GM23338 (cell line): Measurements from ENCODE around the gene APOL3. TPM values are rescaled to one million over a fixed set of nuclear protein-coding genes. Genes with fewer than 3 reads are reported as not detected.

ENCODE experiments used
- ATAC-seq: fragments of 200-7000 bp; cut with Tn5 transposase; 3 replicates; pipeline ENCODE4 v1.9.1; 2020
- DNase-seq: peaks from one replicate; pipeline ENCODE4 v3.0.0-alpha.2; 2015; ENCODE audit warnings: low spot score
- H2AFZ ChIP-seq: fragments of 200-600 bp; sonication (generic); 2 replicates; pipeline ENCODE4 v1.8.0; 2016; ENCODE audit warnings: antibody characterized with exemption, mild to moderate bottlenecking, moderate library complexity
- H3F3A ChIP-seq: fragments of 200-600 bp; sonication (generic); replicated peaks from 2 replicates; pipeline ENCODE4 v1.8.0; 2017; ENCODE audit warnings: antibody characterized with exemption, mixed run types, low read depth
- H3K27ac ChIP-seq: fragments of 200-600 bp; sonication (generic); 2 replicates; pipeline ENCODE4 v1.6.1; 2016; ENCODE audit warnings: low read depth
- H3K27me3 ChIP-seq: fragments of 200-600 bp; sonication (generic); 2 replicates; pipeline ENCODE4 v1.8.0; 2016; ENCODE audit warnings: mild to moderate bottlenecking, mixed run types, moderate library complexity; ENCODE audit not compliant: insufficient read depth
- H3K36me3 ChIP-seq: fragments of 200-600 bp; sonication (generic); 2 replicates; pipeline ENCODE4 v1.8.0; 2016; ENCODE audit warnings: mild to moderate bottlenecking; ENCODE audit not compliant: insufficient read depth
- H3K4me1 ChIP-seq: fragments of 200-600 bp; sonication (generic); 2 replicates; pipeline ENCODE4 v1.8.0; 2016; ENCODE audit warnings: mild to moderate bottlenecking, moderate library complexity; ENCODE audit not compliant: insufficient read depth
- H3K4me2 ChIP-seq: fragments of 200-600 bp; sonication (generic); 2 replicates; pipeline ENCODE4 v1.7.1; 2017; ENCODE audit warnings: mixed run types
- H3K4me3 ChIP-seq: fragments of 200-600 bp; sonication (generic); 2 replicates; pipeline ENCODE4 v1.6.1; 2016; ENCODE audit warnings: mixed run types
- H3K79me2 ChIP-seq: fragments of 200-600 bp; sonication (generic); replicated peaks from 2 replicates; pipeline ENCODE4 v1.8.0; 2017; ENCODE audit warnings: mild to moderate bottlenecking; ENCODE audit not compliant: insufficient read depth
- H3K9me2 ChIP-seq: fragments of 200-600 bp; sonication (generic); 2 replicates; pipeline ENCODE4 v1.8.0; 2017; ENCODE audit not compliant: insufficient read depth
- H4K20me1 ChIP-seq: fragments of 200-600 bp; sonication (generic); replicated peaks from 2 replicates; pipeline ENCODE4 v1.8.0; 2017; ENCODE audit warnings: mild to moderate bottlenecking; ENCODE audit not compliant: insufficient read depth
- H3K27ac Mint-ChIP-seq: 2 replicates; pipeline ENCODE4 v1.8.0; 2020; ENCODE audit warnings: inconsistent platforms, mild to moderate bottlenecking, moderate library complexity, mixed read lengths
- H3K27me3 Mint-ChIP-seq: 3 replicates; pipeline ENCODE4 v1.8.0; 2022; ENCODE audit warnings: low read depth, mild to moderate bottlenecking, moderate library complexity, mixed read lengths, inconsistent platforms; ENCODE audit not compliant: insufficient read depth, poor library complexity
- H3K36me3 Mint-ChIP-seq: 3 replicates; pipeline ENCODE4 v1.8.0; 2021; ENCODE audit warnings: low read depth, mild to moderate bottlenecking, inconsistent platforms, moderate library complexity, mixed read lengths
- H3K4me1 Mint-ChIP-seq: 3 replicates; pipeline ENCODE4 v1.8.0; 2020; ENCODE audit warnings: mild to moderate bottlenecking, inconsistent platforms, mixed read lengths
- H3K4me3 Mint-ChIP-seq: 3 replicates; pipeline ENCODE4 v1.8.0; 2021; ENCODE audit warnings: moderate library complexity, mild to moderate bottlenecking, inconsistent platforms, mixed read lengths
- H3K9me3 Mint-ChIP-seq: 3 replicates; pipeline ENCODE4 v1.8.0; 2020; ENCODE audit warnings: moderate library complexity, mild to moderate bottlenecking, inconsistent platforms, mixed read lengths
- CREB1 ChIP-seq: fragments of 250-450 bp; sonication (Bioruptor Pico); IDR thresholded peaks from 2 replicates; pipeline ENCODE4 v1.5.0; 2020; ENCODE audit warnings: low read depth, mild to moderate bottlenecking, moderate library complexity
- EZH2 ChIP-seq: fragments of 200-600 bp; sonication (generic); IDR thresholded peaks from one replicate; pipeline ENCODE4 v1.8.0; 2017; ENCODE audit warnings: antibody characterized with exemption, mild to moderate bottlenecking, low read depth; ENCODE audit not compliant: unreplicated experiment
- POLR2AphosphoS5 ChIP-seq: IDR thresholded peaks from 2 replicates; pipeline ENCODE4 v1.6.1; 2016; ENCODE audit warnings: antibody characterized with exemption, low read depth
- STAT1 ChIP-seq: IDR thresholded peaks from one replicate; pipeline ENCODE4 v1.6.1; 2016; ENCODE audit warnings: antibody characterized with exemption; ENCODE audit not compliant: unreplicated experiment
- ZNF114 ChIP-seq: fragments of 250-450 bp; sonication (Bioruptor Pico); IDR thresholded peaks from 2 replicates; pipeline ENCODE4 v1.5.0; 2020; ENCODE audit warnings: mild to moderate bottlenecking, moderate library complexity
- ZNF331 ChIP-seq: fragments of 250-450 bp; sonication (Bioruptor Pico); IDR thresholded peaks from 2 replicates; pipeline ENCODE4 v1.5.0; 2020; ENCODE audit warnings: low read depth, mild to moderate bottlenecking, moderate library complexity
- polyA plus RNA-seq: library from polyadenylated mRNA; unstranded; fragments of >200 nt; fragmentation: Nextera tagmentation; extraction: Ambion mirVana; gene quantifications from 2 replicates; pipeline ENCODE4 v1.2.1, GENCODE V29; 2016
- total RNA-seq: library from RNA; depleted of rRNA; stranded (reverse); fragments of >200 nt; shearing (Covaris generic); gene quantifications from 2 replicates; pipeline ENCODE4 v1.2.3, GENCODE V29; 2014
- TF ChIP-seq, protein P1 (sequence below): IDR thresholded peaks from 2 replicates; pipeline ENCODE4 v1.6.1; 2016; ENCODE audit warnings: antibody characterized with exemption
- TF ChIP-seq, protein P2 (sequence below): IDR thresholded peaks from one replicate; pipeline ENCODE4 v1.6.1; 2018; ENCODE audit warnings: antibody characterized with exemption; ENCODE audit not compliant: unreplicated experiment
- TF ChIP-seq, protein P3 (sequence below), 2 experiments: fragments of 200-600 bp in 1 of 2; sonication (generic) in 1 of 2; conservative IDR thresholded peaks; 2 replicates each; pipeline versions ENCODE4 v1.5.1 to v1.6.1; 2016 to 2017; ENCODE audit warnings: antibody characterized with exemption in 2 of 2, low read depth in 2 of 2, mild to moderate bottlenecking in 2 of 2, moderate library complexity in 1 of 2

The APOL3 gene
- total and polyA plus RNA-seq, 2 experiments from 2014 or later = not detected

DNA sequence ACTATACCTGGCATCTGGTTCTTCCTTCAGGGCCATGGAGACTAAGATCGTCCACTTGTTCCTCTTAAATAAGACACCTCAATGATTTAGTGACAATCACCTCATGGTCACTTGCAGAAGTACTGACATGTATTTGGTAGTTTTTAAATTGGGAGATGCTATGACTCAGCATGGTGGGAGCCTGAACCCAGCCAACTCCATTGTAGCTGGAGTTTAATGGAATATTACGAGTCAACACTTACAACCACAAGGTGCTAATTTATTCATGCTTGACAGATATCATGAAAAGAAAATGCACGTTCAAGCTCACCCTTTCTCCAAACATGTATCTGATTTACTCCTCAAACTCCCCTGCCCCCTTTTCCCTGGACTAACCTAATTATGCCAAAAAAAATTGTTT lies 16.6 kb upstream of the APOL3 start (continued):
- TF ChIP-seq STAT1 = no peak
- TF ChIP-seq, protein P1, sequence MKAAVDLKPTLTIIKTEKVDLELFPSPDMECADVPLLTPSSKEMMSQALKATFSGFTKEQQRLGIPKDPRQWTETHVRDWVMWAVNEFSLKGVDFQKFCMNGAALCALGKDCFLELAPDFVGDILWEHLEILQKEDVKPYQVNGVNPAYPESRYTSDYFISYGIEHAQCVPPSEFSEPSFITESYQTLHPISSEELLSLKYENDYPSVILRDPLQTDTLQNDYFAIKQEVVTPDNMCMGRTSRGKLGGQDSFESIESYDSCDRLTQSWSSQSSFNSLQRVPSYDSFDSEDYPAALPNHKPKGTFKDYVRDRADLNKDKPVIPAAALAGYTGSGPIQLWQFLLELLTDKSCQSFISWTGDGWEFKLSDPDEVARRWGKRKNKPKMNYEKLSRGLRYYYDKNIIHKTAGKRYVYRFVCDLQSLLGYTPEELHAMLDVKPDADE = no peak
- no peak for TF ChIP-seq ZNF331 (CRISPR knock-in tag)
- TF ChIP-seq, protein P2, sequence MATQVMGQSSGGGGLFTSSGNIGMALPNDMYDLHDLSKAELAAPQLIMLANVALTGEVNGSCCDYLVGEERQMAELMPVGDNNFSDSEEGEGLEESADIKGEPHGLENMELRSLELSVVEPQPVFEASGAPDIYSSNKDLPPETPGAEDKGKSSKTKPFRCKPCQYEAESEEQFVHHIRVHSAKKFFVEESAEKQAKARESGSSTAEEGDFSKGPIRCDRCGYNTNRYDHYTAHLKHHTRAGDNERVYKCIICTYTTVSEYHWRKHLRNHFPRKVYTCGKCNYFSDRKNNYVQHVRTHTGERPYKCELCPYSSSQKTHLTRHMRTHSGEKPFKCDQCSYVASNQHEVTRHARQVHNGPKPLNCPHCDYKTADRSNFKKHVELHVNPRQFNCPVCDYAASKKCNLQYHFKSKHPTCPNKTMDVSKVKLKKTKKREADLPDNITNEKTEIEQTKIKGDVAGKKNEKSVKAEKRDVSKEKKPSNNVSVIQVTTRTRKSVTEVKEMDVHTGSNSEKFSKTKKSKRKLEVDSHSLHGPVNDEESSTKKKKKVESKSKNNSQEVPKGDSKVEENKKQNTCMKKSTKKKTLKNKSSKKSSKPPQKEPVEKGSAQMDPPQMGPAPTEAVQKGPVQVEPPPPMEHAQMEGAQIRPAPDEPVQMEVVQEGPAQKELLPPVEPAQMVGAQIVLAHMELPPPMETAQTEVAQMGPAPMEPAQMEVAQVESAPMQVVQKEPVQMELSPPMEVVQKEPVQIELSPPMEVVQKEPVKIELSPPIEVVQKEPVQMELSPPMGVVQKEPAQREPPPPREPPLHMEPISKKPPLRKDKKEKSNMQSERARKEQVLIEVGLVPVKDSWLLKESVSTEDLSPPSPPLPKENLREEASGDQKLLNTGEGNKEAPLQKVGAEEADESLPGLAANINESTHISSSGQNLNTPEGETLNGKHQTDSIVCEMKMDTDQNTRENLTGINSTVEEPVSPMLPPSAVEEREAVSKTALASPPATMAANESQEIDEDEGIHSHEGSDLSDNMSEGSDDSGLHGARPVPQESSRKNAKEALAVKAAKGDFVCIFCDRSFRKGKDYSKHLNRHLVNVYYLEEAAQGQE = no peak
- no peak for TF ChIP-seq ZNF114 (CRISPR knock-in tag)

DNA sequence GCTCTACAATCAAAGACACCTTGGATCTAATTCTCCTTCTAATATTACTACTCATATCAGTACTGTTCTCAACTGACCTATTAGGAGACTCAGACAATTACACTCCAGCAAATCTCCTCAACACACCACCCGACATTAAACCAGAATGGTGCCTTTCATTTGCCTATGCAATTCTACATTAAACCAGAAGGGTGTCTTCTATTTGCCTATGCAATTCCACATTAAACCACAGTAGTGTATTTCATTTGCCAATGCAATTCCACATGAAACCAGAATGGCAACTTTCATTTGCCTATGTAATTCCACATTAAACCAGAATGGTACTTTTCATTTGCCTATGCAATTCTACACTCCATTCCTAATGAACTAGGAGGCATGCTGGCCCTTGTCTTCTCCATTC lies 15.3 kb upstream of the APOL3 start:
- Histone ChIP-seq H3K27ac (no peak overlapping the region), H3K79me2 (no peaks in the 10 kb centered on the region), H3K4me1 (no peaks in the 10 kb centered on the region; the same call in 1 of the 2 replicates), H2AFZ (no peak overlapping the region), H3K4me3 (no peak overlapping the region), H3F3A (no peaks in the 10 kb centered on the region), H3K9me2 (peaks cover 16% of the 10 kb centered on the region), H3K36me3 (no peaks in the 10 kb centered on the region), H4K20me1 (no peaks in the 10 kb centered on the region), H3K27me3 (no peaks in the 10 kb centered on the region), H3K4me2 (no peak overlapping the region)
- no peaks in the 10 kb centered on the region for H3K36me3 Mint-ChIP-seq
- no peak for TF ChIP-seq STAT1
- TF ChIP-seq, protein P3, sequence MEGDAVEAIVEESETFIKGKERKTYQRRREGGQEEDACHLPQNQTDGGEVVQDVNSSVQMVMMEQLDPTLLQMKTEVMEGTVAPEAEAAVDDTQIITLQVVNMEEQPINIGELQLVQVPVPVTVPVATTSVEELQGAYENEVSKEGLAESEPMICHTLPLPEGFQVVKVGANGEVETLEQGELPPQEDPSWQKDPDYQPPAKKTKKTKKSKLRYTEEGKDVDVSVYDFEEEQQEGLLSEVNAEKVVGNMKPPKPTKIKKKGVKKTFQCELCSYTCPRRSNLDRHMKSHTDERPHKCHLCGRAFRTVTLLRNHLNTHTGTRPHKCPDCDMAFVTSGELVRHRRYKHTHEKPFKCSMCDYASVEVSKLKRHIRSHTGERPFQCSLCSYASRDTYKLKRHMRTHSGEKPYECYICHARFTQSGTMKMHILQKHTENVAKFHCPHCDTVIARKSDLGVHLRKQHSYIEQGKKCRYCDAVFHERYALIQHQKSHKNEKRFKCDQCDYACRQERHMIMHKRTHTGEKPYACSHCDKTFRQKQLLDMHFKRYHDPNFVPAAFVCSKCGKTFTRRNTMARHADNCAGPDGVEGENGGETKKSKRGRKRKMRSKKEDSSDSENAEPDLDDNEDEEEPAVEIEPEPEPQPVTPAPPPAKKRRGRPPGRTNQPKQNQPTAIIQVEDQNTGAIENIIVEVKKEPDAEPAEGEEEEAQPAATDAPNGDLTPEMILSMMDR (conservative IDR thresholded peaks at IDR 0.05; ENCODE audit: low read depth in 2 of 2) = peak in 1 of 2 experiments; percentile 32; a peak in 2 of 4 replicates
- no peaks in the 10 kb centered on the region for H3K27me3 Mint-ChIP-seq
- ATAC-seq (no peak), DNase-seq (peak; percentile 32)
- H3K4me3 Mint-ChIP-seq = no peak overlapping the region
- 0 out of 3 replicates have a peak, but pooled peaks cover 3% of the 10 kb centered on the region for H3K4me1 Mint-ChIP-seq
- no peak overlapping the region for H3K27ac Mint-ChIP-seq
- 0 out of 3 replicates have a peak, but pooled peaks cover 3% of the 10 kb centered on the region for H3K9me3 Mint-ChIP-seq

DNA sequence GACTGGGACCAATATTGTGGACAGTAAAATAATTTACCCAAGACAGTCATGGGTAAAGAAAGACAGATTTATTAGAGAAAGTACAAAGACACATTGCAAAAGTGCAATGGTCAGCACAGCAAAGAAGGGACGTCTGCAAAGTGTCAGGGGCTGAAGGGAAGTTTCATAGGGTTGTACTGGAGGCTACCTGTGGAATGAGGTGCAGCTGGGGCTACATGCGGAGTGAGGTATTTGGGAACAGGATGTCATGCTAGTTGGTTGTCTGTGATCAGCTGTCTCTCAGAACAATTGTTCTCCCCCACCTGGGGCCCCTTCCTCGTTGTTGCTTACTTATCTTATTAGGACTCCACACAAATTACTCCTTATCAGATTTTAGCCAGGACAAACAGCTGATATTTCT lies 11.4 kb upstream of the APOL3 start:
- H3K36me3 ChIP-seq = no peaks in the 10 kb centered on the region
- H3K4me2 ChIP-seq = no peak overlapping the region
- H3K4me3 ChIP-seq = no peak overlapping the region
- H3K79me2 ChIP-seq = no peaks in the 10 kb centered on the region
- peaks cover 4% of the 10 kb centered on the region; the same call in 2 of the 3 replicates for H3K36me3 Mint-ChIP-seq
- H2AFZ ChIP-seq = no peak overlapping the region
- H3K9me2 ChIP-seq = peaks cover 16% of the 10 kb centered on the region
- no peaks in the 10 kb centered on the region for H3K27me3 Mint-ChIP-seq
- peaks cover 8% of the 10 kb centered on the region; the same call in 1 of the 2 replicates for H3K4me1 ChIP-seq
- no peaks in the 10 kb centered on the region for H3K27me3 ChIP-seq
- H3F3A ChIP-seq = no peaks in the 10 kb centered on the region
- peak; percentile 72 for ATAC-seq
- DNase-seq = peak; percentile 56
- peaks cover 14% of the 10 kb centered on the region; the same call in 2 of the 3 replicates for H3K9me3 Mint-ChIP-seq
- H3K4me3 Mint-ChIP-seq = no peak overlapping the region
- no peak overlapping the region; the same call in 1 of the 2 replicates for H3K27ac Mint-ChIP-seq
- peaks cover 13% of the 10 kb centered on the region for H3K4me1 Mint-ChIP-seq
- no peaks in the 10 kb centered on the region for H4K20me1 ChIP-seq
- H3K27ac ChIP-seq = no peak overlapping the region
- TF ChIP-seq, protein P1 = no peak
- TF ChIP-seq POLR2AphosphoS5 = no peak
- TF ChIP-seq CREB1 (CRISPR knock-in tag) = no peak
- no peak for TF ChIP-seq EZH2
